HG02642 (cell line): ENCODE data around the gene UBR4.

Source experiments
- ATAC-seq: cut with Tn5 transposase; IDR thresholded peaks from one replicate; pipeline ENCODE4 v1.9.1; 2021; ENCODE audit warnings: mild to moderate bottlenecking; ENCODE audit not compliant: unreplicated experiment, poor library complexity

The UBR4 gene

GRCh38 chr1:19062258-19063029 is 147.6 kb downstream of the UBR4 start:
- no peak for ATAC-seq

DNA sequence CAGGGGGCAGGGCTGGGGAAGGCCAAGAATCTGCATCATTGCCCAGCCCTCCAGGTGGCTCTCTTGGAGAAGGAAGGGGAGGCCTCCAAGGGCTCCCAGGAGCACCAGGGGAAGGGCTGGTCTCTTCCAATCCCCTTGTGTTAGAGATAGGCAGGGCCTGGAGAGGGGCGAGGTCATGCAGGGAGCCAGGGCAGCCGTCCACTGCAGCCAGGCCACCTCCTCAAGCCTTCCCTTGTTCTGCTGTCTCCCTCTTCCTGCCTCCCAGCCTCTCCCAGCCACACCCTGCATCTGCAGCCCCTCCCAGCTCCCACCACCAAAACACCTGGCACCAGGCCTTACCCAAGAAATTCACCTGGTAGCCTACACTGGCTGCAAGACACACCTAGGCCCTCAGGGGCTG is 148.3 kb downstream of the UBR4 start:
- ATAC-seq, result no peak

- no peak for ATAC-seq
Observed at GRCh38 chr1:19061343-19061742, 148.7 kb downstream of the UBR4 start.

- ATAC-seq, result no peak
Observed at GRCh38 chr1:19059773-19060172, 150.3 kb downstream of the UBR4 start.

DNA sequence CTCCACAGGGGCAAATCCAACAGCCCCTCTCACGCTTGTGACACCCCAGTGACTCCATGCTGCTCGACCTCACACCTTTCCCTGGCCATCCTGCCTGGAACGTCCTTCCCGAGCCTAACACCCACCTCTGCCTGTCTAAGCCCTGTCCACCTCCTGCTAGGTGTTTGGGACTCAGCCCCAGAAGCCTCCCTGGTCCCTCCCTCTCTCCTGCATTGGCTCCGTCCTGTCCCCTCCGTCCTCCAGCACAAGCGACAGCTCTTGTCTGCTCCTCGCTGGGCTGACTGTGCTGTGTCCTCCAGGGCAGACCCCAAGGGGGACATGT is 151.6 kb downstream of the UBR4 start:
- ATAC-seq, result no peak

- ATAC-seq, result no peak
Observed at GRCh38 chr1:19057784-19058475, 152.1 kb downstream of the UBR4 start.

DNA sequence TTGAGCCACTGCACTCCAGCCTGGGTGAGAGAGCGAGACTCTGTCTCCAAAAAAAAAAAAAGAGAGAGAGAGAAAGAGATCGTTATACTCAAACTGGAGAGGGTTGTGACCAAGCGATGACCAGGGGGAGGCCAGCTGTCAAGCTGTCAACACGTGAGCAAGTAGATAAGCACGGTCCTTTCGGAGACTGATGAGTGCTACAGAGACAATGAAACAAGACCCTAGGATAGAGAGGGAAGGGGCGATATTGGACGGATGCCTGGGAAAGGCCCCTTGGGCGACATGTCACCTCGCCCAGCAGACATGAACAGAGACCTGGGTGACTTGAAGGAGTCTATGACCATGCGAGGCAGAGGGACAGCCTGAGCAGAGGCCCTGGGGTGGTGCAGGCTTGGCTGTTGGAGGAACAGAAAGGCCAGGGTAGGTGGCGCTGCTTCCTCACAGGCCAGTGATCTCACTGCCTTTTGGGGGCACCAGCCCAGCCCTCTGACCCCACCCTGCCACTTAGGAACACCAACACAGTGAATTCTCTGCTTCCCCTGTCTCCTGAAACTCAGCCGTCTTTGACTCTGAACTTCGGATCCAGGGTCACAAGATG is 152.8 kb downstream of the UBR4 start:
- ATAC-seq, result no peak

GRCh38 chr1:19055701-19056100 is 154.4 kb downstream of the UBR4 start:
- ATAC-seq, result no peak

GRCh38 chr1:19055001-19055400 is 155.1 kb downstream of the UBR4 start:
- ATAC-seq, result no peak

GRCh38 chr1:19054216-19054615 is 155.8 kb downstream of the UBR4 start:
- ATAC-seq, result no peak

DNA sequence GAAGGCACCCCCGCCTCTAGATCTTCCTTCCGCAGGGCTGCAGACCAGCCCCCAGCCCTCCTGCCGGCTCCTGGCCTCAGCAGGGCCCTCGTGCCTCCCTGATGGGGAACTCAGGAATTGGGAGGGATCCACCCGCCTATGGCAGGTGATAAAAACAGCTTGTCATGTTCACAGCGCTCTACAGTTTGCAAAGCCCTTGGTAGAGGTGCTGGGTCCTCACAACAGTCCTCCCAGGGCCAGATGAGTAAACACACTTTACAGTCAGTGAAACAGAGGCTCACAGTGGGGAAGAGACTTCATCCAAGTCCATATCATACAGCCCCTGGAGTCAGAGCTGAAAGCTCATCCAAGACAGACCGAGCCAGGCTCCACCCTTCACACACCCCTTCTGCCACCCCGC is 156.6 kb downstream of the UBR4 start:
- no peak for ATAC-seq

- ATAC-seq, result no peak
Observed at GRCh38 chr1:19049798-19050197, 160.3 kb downstream of the UBR4 start.

DNA sequence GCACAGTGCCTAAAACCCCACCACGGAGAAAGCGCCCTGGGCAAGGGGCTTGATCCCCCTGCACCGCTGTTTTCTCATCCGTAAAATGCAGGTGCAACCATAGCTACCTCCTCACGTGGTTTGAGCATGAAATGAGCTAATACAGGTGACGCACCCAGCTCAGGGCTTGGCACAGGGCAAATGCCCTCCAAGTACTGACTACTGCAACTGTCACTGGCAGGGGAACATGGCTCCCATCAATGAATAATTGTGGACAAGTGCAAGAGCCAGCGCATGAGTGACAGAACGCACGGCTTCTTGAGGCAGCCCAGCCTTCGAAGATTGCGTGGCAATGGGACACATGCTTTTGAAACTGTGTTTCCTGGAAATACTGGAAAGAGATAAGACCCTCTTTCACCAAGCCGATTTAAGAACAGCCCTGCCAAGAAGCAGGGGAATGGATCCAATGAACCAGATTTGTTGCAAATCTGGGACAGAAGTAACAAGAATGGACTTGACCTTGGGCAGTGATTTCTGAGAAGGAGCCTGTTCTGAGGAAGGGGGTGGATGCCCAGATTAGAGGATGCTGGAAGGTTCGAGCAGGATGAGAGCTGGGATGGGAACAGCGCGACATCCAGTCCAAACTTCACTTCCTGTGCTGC is 160.8 kb downstream of the UBR4 start:
- ATAC-seq, result no peak

DNA sequence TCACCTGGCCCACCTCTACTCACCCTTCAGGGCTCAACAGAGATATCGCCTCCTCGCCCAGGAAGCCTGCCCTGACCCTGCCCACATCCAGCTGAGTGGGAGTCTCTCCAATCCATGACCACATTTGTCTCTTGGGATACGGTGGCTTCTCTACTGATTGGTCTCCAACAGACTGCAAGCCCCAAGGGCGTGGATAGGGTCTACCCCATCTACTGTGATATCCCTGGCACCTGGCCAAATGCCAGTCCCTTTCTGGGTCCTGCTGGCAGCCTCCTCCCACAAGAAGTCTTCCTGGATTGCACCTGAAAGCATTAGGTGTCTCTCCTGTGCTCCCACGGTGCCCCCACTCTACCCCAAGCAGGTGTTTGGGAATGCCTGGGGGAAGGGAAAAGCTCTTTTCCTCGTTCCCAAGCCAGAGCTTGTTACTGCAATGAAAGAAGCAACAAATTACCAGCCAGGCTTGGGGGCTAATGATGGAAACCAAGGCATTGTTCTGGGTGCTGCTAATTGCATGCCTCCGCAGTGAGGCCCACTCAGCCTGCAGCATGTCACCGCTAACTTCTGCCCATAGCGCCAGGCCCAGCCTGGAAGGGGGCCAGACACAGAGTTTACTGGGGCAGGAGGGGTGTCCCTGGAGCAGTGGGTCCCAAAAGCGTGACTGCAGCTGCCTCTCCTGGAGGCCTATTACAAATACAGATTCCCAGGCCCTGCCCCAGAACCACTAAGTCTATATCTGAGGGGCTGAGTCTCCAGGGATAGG is 162.9 kb downstream of the UBR4 start:
- ATAC-seq, result no peak

DNA sequence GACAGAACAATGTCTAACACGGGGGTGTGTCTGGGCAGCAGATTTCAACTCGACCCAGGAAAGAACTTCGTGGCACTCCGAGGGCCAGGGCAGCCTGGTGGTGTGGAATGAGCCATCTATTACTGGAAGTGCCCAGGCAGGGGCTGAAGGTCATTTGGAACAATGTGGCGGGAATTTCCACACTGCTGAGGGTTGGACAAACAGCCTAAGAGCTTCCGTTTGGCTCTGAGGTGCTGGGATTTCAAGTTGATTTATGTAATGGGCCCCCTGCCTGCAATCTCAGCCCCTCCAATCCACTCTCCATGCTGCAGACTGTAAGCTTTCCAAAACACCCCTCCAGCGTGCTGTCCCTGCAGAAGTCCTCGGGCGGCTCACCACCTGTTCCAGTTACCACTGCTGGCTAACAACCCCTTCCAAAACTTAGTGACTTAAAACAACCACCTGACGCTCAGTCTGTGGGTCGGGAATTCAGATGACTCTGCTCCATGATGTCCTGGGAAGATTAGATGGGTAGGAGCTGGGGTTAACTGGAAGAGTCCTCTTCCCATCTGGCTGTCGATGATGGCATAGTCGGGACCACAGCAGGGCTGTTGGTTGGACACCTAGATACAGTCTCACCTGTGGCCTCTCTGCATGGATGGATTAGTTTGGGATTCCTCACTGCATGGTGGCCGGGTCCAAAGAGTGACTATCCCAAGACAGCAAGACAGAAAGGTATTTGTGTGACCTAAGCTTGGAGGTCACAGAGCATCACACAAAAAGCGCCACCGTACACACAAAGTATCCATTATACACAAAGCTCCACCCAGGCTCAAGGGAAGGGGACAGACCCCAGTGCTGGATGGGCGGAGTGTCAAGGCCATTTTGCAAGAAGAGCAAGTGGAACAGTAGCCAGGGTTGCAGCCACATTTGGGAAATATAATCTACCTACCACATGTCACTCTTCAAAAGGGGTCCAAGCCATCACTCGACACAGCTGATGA is 163.9 kb downstream of the UBR4 start:
- no peak for ATAC-seq

DNA sequence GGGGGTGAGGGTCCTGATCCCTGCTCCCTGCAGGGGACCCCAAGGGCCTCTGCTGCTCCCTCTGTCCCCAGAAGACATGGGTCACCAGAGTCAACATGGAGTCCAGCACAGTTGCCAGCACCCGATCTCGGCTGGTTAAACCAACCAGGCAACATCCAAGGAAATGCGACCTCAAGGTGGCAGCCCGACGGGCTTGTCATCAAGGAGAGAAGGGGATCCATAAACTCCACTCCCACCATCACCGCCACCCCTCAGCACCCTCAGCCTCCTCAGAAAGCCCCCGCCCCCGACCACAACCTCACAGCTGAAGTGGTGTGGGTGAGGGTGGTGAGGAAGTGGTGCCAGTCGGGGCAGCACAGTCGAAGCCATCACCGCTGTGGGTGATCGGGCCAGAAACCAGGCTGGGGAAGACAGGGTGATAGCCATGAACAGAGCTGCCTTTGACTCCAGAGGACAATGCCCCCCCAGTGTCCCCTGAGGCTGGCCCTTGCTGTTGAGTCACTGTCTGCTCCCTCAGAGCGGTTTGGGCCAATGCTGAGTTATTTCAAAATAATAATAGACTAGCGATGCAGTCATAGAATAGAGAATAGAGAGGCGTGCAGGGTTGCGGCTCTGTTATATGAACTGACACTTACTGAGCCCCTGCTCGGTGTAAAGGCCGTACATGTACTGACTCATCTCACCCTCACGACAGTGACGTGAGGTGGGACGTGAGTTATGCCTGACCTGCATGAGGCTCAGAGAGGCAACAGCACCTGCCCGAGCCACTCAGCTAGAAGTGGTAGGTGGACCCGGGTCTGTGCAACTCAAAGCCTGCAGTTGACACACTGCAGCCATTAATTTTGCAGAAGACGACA is 164.9 kb downstream of the UBR4 start:
- no peak for ATAC-seq

DNA sequence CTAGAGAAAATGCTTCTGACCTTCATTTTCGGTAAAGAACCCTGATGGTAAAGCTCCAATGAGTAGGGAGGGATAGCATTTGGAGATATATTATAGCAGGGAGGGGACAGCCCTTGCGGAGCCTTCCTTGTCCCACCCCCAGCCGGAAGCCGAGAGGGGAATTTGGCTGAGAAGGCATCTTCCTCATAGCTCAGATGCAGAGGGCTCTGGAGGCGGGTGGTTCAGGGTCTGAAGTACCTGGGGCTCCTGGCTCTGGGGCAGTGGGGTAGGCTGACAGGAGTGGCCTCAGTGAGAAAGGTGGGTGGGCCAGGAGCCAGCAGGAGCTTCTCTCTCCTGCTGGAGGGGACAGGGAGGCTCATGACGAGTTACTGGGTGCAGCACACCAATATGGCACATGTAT is 165.6 kb downstream of the UBR4 start:
- no peak for ATAC-seq

- ATAC-seq, result no peak
Observed at GRCh38 chr1:19043579-19044443, 166.3 kb downstream of the UBR4 start.
